ELF-1 (cell line): ENCODE measurements around the gene LIN9.
A peak's percentile ranks its signal among the peaks of the same experiment; 100 is the strongest.
"Not testable (repeated sequence)": the region's sequence is repeated elsewhere in the genome, so short reads cannot be mapped to it uniquely, and the experiment has no call there.

Experiments
- DNase-seq: peaks from one replicate; pipeline ENCODE4 v3.0.0-alpha.2; 2016; ENCODE audit warnings: low read depth, low spot score

The LIN9 gene

GRCh38 chr1:226276077-226276682, 32.8 kb downstream of the LIN9 start:
- no peak for DNase-seq

DNA sequence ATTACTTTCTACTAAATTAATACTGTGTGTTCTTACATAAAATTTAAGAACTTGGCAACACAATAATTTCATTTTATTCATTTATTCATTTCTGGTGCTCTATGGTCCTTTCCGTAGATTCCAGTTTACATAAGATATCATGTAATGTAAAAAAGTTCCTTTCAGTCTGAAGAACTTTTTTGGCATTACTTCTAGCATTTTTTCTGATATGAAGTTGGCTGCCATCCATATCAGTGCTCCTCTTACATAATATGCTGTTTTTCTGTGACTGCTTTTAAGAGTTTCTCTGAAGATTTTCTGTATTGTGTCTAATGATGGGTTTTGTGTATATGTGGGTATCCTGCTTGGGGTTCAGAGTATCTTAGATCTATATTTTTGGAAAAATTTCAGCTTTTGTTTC, 34.8 kb downstream of the LIN9 start:
- DNase-seq = no peak

GRCh38 chr1:226272233-226272902, 36.6 kb downstream of the LIN9 start:
- DNase-seq = not testable (repeated sequence)

GRCh38 chr1:226268421-226269124, 40.4 kb downstream of the LIN9 start:
- no peak for DNase-seq

DNA sequence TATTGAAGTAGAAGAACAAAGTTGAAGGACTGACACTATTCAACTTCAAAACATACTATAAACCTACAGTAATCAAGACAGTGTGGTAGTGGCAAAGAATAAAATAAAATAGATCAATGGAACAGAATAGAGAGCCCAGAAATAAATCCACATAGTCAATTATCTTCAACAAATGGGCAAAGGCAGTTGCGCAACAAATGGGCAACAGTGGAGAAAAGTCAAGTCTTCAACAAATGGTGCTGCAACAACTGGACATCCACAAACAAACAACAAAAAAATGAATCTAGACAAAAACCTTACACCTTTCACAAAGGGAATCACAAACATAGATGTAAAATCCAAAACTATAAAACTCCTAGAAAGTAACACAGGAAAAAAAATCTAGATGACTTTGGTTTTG, 47.1 kb downstream of the LIN9 start:
- DNase-seq = no peak

DNA sequence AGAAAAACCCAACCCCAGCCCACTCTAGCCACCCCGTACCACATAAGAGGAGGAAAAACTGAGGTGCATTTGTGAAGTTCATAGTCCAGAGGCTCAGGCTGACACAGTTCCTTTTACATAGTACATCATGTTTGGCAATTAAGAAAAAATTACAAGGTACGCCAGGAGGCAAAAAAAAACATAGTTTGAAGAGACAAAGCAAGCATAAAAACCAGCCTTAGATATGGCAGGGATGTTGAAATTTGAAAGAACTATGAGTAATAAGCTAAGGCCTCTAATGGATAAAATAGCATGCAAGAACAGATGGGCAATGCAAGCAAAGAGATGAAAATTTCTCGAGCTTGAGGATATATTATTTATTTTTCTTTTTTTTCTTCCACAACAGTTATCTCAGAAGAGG, 53.6 kb downstream of the LIN9 start:
- DNase-seq = no peak

GRCh38 chr1:226253933-226254332, 55.0 kb downstream of the LIN9 start:
- no peak for DNase-seq

GRCh38 chr1:226252841-226253240, 56.1 kb downstream of the LIN9 start:
- not testable (repeated sequence) for DNase-seq

GRCh38 chr1:226250511-226250910, 58.5 kb downstream of the LIN9 start:
- DNase-seq = no peak

DNA sequence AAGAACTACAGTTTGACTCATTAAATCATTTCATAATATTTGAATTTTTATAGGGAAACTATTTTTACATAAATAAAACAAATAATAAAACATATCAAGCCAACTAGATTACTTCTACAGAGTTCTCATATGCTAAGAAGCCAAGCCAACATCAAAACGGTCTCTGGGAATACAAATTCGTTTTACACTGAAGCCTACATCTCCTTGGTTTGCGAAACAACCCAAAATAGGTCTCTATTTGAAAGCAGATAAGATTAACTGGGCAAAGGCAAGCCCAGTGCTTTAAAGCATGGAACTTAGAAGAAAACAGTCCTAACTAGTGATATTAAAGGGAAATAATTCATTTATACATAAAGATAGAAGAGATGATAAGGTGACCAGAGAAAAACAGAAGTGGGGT, 60.2 kb downstream of the LIN9 start:
- DNase-seq = no peak

DNA sequence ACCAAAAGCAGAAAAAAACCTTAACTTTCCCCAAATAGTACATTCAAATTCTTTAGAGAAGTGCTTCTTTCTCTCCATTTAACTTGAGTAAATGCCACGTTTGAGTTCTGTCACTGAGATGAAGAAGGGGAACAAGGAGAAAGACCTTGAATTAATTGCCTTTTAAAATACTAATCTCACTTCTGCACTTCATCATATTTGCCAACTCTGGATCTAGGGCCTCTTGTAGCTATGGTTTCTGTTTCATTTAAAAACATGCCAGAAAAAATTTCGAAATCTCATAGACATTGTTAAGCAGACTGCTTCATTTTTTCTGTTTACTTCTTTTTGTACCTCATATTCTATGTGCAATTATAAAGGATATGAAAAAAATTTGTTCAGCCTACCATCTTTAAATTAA, 60.9 kb downstream of the LIN9 start:
- no peak for DNase-seq

- DNase-seq = no peak
These were observed 69.5 kb downstream of the LIN9 start for GRCh38 chr1:226239421-226239820.

- DNase-seq = no peak
These were observed 72.1 kb downstream of the LIN9 start for GRCh38 chr1:226236826-226237225.

- DNase-seq = no peak
These were observed 75.2 kb downstream of the LIN9 start for GRCh38 chr1:226233806-226234205.

DNA sequence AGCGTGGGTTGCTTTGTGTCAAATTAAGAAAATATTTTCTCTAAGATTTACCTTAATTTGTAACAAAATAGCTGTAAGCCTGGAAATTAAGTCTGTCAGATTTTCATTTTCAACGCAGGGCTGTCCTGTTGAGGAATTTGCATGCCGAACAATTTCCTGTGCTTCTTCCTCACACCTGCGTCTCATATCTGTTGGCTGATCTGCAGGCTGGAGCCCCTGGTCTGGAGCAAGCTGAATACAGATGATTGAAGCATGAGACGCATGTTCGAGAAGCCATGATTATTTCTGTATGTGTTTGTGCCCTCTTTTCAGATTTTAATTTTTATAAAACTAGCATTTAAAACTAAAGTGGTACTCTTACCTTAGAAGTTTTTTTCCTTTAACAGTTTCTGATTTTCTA, 75.7 kb downstream of the LIN9 start:
- DNase-seq = no peak

GRCh38 chr1:226226601-226227000, 82.4 kb downstream of the LIN9 start:
- no peak for DNase-seq

DNA sequence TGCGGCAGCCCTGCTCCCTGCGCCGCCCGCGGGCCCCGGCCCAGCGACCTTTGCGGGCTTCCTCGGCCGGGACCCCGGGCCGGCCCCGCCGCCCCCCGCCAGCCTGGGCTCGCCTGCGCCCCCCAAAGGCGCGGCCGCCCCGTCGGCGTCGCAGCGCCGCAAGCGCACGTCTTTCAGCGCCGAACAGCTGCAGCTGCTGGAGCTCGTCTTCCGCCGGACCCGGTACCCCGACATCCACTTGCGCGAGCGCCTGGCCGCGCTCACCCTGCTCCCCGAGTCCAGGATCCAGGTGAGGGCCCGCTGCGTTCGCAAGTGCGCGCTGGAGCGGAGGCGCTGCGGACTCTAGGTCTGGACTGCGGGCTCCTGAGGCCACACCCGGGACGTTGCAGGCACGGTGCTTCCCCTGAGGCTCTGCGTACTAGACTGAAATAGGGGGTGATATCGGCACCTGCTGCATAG, 85.1 kb downstream of the LIN9 start:
- DNase-seq = peak; percentile 46

DNA sequence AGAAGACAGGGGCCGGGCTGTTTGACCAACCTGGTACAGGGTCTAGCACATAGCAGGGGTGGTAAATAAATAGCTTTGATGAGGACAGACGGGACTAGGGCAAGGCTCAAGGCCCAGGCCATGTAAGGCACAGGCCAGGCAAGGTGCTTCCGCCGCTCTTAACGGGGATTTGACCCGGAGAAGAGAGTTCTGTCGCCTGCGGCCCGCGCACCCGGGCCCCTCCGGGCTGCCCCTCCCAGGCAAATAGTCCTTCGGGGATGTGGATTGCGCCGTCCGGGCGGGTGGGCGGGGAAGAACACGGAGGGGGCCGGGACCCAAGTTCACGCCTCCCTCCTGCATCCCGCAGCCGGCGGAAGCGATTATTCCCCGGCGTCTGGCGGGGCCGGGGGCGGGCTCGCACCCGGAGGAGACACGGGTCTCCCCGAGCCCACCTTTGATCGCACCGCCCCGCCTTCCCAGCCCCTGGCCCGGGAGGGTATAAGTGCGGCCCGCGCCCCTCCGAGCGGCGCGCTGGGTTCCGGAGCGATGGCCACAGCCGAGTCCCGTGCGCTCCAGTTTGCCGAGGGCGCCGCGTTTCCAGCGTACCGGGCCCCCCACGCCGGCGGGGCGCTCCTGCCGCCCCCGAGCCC, 85.7 kb downstream of the LIN9 start, which contains the start of gene MIXL1:
MIXL1 (plus strand) TSS at position 508 of the 629 bp plus-strand sequence; CDS start at position 526, 18 bp downstream.
- DNase-seq = peak; percentile 76

DNA sequence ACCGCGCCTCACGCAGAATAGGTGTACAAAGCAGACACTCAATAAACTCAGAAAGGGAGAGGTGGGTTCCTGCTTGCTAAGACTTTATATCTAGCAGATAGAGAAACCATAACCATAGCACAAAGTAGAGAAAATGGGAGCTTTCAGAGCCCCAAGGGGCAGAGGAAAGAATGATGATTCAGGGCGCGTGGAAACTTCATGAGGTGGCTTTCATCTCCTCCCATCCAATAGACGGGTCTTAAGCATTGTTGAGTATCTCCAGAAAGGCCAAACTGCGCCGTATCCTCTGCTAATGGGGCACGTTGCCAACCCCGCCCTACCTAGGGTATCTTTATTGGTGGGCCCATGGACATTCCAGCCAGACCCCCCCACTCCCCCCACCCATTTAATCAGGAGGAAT, 86.3 kb downstream of the LIN9 start:
- DNase-seq = no peak

DNA sequence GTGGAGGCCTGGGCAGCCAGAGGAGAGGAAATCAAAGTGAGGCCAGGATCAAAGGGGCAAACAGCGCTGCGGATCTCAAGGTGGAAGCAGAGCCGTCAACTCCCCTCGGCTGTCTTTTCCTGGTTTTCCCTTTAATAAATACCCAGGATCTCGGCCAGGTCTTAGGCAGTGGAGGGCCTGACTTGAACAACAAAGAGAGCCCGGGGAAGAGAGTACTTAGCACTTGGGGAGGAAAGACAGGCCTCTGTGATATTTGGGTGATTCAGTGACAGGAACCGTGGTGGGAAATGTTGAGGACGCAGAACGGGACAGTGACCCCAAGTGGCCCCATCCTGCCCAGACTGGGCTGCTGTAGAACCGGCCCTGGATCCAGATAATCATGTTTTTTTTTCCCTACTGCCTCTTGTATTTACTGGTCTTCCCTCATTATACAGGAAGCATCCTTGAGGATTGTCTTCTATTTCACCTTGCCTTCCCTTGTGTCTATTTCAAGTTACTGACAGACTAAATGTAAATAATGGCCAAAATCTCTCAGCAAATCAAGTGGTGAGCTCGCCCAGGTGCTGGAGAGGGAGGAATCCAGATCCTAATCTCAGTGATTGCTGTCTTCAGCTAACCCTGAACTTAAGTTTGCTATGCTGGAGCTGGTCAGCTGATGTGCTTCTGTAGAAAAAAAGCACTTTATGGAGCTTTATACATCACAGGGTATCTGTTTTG, 88.3 kb downstream of the LIN9 start:
- peak; percentile 58 for DNase-seq

DNA sequence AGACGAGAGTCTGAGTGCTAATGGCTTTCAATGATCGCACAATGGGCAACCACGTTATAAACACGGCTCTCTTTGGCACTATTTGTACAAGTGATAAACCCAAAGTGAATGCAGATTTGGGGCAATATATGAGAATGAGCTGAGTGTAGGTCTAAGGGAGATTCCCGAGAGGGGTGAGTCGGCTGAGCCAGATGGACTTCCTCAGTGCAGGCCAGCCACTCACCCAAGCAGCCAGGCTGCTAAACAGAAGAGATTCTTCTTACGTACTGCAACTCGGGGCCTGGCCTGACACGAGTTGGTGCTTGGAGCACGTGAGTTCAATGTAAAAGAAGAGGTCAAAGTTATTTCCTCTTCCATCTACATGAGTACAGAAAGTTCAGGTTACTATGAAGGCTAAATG, 91.7 kb downstream of the LIN9 start:
- no peak for DNase-seq

DNA sequence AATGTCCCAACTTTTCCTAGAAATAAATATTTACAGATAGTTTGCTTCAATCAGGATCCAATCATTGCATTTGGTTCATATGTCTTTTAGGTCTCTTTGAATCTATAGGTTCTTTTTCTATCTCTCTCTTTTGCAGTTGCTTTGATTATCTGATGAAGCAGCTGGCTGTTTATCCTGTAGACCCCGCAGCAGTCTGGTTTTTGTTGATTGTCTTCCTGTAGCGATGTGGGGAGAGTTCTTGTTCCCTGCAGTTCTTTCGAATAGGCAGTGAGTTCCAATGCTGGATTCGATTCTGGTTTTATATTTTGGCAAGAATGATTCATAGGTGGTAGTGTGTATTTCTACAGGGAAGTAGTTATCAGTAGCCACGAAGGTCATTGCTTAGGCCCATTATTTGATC, 92.9 kb downstream of the LIN9 start:
- peak; percentile 44 for DNase-seq
